GM23338 (cell line): ENCODE data around the gene AP1S1.

Experiments used
- CREB1 ChIP-seq: fragments of 250-450 bp; sonication (Bioruptor Pico); IDR thresholded peaks from 2 replicates; pipeline ENCODE4 v1.5.0; 2020; ENCODE audit warnings: low read depth, mild to moderate bottlenecking, moderate library complexity
- CTCF ChIP-seq, 2 experiments: fragments of 200-600 bp in 1 of 2; sonication (generic) in 1 of 2; conservative IDR thresholded peaks; 2 replicates each; pipeline versions ENCODE4 v1.5.1 to v1.6.1; 2016 to 2017; ENCODE audit warnings: antibody characterized with exemption in 2 of 2, low read depth in 2 of 2, mild to moderate bottlenecking in 2 of 2, moderate library complexity in 1 of 2
- ETS1 ChIP-seq: IDR thresholded peaks from 2 replicates; pipeline ENCODE4 v1.6.1; 2016; ENCODE audit warnings: antibody characterized with exemption
- EZH2 ChIP-seq: fragments of 200-600 bp; sonication (generic); IDR thresholded peaks from one replicate; pipeline ENCODE4 v1.8.0; 2017; ENCODE audit warnings: antibody characterized with exemption, mild to moderate bottlenecking, low read depth; ENCODE audit not compliant: unreplicated experiment
- EZH2phosphoT487 ChIP-seq: fragments of 200-600 bp; sonication (generic); IDR thresholded peaks from one replicate; pipeline ENCODE4 v1.8.1; 2018; ENCODE audit warnings: antibody characterized with exemption; ENCODE audit not compliant: unreplicated experiment
- JUNB ChIP-seq: IDR thresholded peaks from one replicate; pipeline ENCODE4 v1.6.1; 2016; ENCODE audit warnings: antibody characterized with exemption; ENCODE audit not compliant: unreplicated experiment
- NANOG ChIP-seq: IDR thresholded peaks from 2 replicates; pipeline ENCODE4 v1.6.1; 2016; ENCODE audit warnings: antibody characterized with exemption, borderline replicate concordance
- POLR2AphosphoS5 ChIP-seq: IDR thresholded peaks from 2 replicates; pipeline ENCODE4 v1.6.1; 2016; ENCODE audit warnings: antibody characterized with exemption, low read depth
- REST ChIP-seq: IDR thresholded peaks from one replicate; pipeline ENCODE4 v1.6.1; 2018; ENCODE audit warnings: antibody characterized with exemption; ENCODE audit not compliant: unreplicated experiment
- ZNF331 ChIP-seq: fragments of 250-450 bp; sonication (Bioruptor Pico); IDR thresholded peaks from 2 replicates; pipeline ENCODE4 v1.5.0; 2020; ENCODE audit warnings: low read depth, mild to moderate bottlenecking, moderate library complexity

- TF ChIP-seq CTCF (conservative IDR thresholded peaks at IDR 0.05; ENCODE audit: low read depth in 2 of 2) (no peak), ZNF331 (CRISPR knock-in tag) (no peak), REST (no peak), EZH2 (no peak), EZH2phosphoT487 (no peak), POLR2AphosphoS5 (no peak), CREB1 (CRISPR knock-in tag) (no peak), ETS1 (no peak), NANOG (no peak), JUNB (no peak)
These were observed 28.2 kb upstream of the AP1S1 start for GRCh38 chr7:101125989-101126650.
